GM12801 (cell line): ENCODE data around the gene MBD3.

Experiments
- CTCF ChIP-seq: IDR thresholded peaks from one replicate; pipeline ENCODE4 v1.5.1; 2011; ENCODE audit warnings: control low read depth; ENCODE audit not compliant: insufficient read length; ENCODE audit errors: extremely low read depth

The MBD3 gene

GRCh38 chr19:1631557-1632100 is 39.0 kb upstream of the MBD3 start:
- no peak for TF ChIP-seq CTCF

- no peak for TF ChIP-seq CTCF
Observed at GRCh38 chr19:1630811-1631210, 38.1 kb upstream of the MBD3 start.

GRCh38 chr19:1630012-1630411 is 37.3 kb upstream of the MBD3 start:
- TF ChIP-seq CTCF: no peak

- no peak for TF ChIP-seq CTCF
Observed at GRCh38 chr19:1629256-1629808, 36.7 kb upstream of the MBD3 start.

GRCh38 chr19:1627194-1627593 is 34.5 kb upstream of the MBD3 start:
- no peak for TF ChIP-seq CTCF

GRCh38 chr19:1626417-1627010 is 33.8 kb upstream of the MBD3 start:
- TF ChIP-seq CTCF: no peak

- TF ChIP-seq CTCF: no peak
Observed at GRCh38 chr19:1624458-1624857, 31.8 kb upstream of the MBD3 start.
